ENCODE data around the gene MTHFD2.
"Not testable (repeated sequence)": the region's sequence is repeated elsewhere in the genome, so short reads cannot be mapped to it uniquely, and the experiment has no call there.

MTHFD2 gene

DNA sequence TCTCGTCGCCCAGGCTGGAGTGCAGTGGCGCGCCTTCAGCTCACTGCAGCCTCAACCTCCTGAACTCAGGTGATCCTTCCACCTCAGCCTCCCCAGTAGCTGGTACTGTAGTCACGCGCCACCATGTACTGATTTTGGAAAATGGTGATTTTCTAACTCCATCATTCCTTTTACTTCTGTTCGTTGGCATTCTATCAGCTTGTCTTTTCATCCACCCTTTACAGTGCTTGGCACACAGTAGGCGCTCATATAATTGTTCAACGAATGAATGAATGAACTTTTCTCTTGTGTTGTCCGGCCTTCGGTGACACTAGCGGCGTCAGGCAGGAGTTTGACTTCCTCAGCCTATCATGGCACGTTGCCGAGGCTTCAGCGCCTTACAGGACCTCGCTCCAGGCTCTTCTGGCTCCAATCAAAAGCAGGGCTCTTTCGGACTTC lies 373 bp upstream of the MTHFD2 start:
- DNase-seq, result no peak

DNA sequence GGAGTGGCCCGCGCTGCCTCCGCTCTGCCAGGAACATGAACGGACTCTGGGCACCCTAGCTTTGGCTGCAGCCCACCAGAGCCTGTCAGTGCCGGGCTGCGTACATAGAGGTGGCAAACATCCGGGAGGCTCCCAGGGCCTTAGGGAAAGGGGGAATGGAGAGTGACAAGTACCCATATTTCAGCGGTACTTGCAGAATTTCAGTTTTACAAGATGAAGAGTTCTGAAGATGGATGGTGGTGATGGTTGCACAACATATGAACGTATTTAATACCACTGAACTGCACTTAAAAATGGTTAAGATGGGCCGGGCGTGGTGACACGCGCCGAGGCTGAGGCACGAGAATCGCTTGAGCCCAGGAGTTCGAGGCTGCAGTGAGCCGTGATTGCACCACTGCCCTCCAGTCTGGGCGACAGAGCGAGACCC lies 873 bp downstream of the MTHFD2 start:
- DNase-seq, result no peak

DNA sequence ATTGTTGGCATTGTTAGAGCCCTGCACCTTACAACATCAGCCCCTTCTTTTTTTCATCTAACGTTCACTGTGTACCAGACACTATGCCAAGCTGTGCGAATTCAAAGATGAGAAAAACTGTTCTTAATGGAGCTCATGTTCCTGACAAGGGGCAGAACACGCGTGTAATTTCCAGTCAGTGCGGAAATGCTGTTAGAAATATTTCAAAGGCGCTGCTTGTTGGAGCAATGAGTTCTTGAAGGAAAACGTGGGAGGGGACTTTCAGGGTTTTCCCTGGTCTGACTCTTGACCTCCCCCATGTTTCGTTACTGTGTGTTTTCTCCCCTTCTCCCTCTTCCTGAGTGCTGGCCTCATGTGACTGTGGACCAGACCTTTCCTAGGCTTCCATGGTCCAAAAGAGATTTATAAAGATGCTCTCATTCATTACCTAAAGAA lies 1.5 kb downstream of the MTHFD2 start:
- no peak for DNase-seq

- DNase-seq, result no peak
These were observed 2.8 kb downstream of the MTHFD2 start for GRCh38 chr2:74201196-74201595.

GRCh38 chr2:74201596-74201995 lies 3.2 kb downstream of the MTHFD2 start:
- no peak for DNase-seq

GRCh38 chr2:74204436-74204835 lies 6.0 kb downstream of the MTHFD2 start:
- DNase-seq, result no peak

- no peak for DNase-seq
These were observed 6.7 kb downstream of the MTHFD2 start for GRCh38 chr2:74205113-74205512.

- no peak for DNase-seq
These were observed 7.2 kb downstream of the MTHFD2 start for GRCh38 chr2:74205596-74205995.

- no peak for DNase-seq
These were observed 7.8 kb downstream of the MTHFD2 start for GRCh38 chr2:74206180-74206688.

GRCh38 chr2:74212702-74213410 lies 14.4 kb downstream of the MTHFD2 start:
- no peak for DNase-seq

GRCh38 chr2:74215771-74216170 lies 17.4 kb downstream of the MTHFD2 start:
- not testable (repeated sequence) for DNase-seq

- no peak for DNase-seq
These were observed 18.2 kb downstream of the MTHFD2 start for GRCh38 chr2:74216642-74217041.

DNA sequence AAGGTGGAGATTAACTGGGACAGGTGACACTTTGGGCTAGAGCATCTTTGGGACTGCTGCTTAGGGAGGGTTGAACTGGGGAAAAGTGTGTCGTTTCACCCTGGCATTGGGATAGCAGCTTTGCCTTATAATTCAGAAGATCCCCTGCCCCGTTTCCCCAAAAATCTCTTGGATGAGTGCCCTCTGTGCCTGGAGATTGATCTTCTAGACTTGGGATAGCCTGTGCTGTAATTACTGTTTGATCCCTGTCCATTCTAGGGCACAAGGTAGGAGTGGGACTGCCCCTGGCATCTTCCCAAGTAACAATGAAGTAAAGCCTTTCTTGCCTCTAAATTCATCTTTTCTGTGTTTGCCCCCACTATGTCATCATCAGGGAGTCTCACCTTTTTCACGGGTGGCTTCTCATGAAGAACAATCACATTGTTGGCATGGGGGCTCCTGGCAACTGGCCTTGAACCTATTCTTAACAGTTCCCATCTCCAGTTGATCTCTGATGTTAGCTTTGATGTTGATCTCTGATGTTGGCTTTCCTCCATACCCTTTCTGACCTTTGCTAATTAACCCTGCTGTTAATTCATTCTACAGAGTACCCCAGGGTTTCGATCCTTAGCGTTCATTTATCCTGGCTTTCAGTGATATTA lies 21.6 kb downstream of the MTHFD2 start:
- no peak for DNase-seq

DNA sequence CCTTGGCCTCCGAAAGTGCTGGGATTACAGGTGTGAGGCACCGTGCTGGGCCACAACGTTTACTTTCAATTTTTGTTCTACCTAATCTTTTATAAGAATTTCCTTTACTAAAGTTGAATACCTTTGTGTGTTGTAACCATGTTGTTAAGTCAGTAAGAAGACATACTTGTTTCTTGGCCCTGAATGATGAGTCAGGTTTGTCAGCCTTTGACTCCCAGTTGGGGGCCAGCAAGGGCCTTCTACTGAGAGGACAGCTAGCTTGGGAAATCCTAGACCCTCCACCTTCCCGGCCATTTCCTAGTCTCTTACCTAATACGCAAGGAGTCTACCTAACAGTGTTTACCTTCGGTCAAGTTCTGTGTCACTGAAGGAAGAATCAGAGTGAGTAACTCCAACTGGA lies 22.7 kb downstream of the MTHFD2 start:
- DNase-seq, result no peak

DNA sequence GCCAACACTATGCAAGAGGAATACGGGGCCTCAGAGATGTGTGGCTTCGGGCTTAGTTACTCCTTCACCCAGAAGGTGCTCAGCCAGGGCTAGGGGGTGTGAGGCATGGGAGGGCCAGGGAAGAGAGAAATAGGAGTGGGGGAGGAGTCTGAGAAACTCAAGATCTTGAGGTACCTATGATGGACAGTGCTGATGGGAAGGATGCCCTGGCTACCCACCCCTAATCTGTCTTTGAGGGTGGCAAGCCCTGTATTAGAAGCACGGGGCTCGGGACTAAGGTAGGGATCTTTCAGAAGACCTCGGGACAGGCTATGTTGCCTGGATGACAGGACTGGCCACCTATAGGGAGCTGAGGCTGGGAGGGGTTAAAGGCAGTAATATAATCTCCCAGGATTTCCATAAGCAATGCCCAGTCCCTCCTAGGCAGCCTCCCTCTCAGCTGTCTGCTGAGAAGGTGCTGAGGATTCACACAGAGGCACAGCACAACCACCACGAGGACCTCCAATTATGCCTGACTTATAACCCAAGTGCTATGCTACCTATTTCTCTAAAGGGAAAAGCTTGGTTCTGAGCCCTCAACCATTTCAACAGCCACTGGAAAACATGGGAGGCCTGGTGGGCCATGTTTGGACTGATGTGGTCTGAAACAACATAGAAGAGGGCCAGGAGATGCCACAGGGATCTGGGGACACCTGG lies 23.3 kb downstream of the MTHFD2 start:
- no peak for DNase-seq

DNA sequence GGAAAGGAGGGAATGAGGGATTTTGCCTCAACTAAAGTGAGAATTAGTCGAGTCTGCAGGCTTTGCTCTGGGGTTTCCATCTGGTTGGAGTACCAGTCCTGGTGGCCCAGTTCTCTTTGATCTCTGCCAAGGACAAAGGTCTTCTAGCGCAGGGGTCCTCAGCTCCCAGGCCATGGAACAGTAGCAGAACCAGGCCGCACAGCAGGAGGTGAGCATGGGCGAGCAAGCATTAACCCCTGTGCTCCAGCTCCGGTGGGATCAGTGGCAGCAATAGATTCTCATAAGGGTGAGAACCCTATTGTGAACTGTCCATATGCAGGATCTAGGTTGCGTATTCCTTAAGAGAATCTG lies 23.9 kb downstream of the MTHFD2 start:
- no peak for DNase-seq

- no peak for DNase-seq
These were observed 25.7 kb downstream of the MTHFD2 start for GRCh38 chr2:74223941-74224770.

DNA sequence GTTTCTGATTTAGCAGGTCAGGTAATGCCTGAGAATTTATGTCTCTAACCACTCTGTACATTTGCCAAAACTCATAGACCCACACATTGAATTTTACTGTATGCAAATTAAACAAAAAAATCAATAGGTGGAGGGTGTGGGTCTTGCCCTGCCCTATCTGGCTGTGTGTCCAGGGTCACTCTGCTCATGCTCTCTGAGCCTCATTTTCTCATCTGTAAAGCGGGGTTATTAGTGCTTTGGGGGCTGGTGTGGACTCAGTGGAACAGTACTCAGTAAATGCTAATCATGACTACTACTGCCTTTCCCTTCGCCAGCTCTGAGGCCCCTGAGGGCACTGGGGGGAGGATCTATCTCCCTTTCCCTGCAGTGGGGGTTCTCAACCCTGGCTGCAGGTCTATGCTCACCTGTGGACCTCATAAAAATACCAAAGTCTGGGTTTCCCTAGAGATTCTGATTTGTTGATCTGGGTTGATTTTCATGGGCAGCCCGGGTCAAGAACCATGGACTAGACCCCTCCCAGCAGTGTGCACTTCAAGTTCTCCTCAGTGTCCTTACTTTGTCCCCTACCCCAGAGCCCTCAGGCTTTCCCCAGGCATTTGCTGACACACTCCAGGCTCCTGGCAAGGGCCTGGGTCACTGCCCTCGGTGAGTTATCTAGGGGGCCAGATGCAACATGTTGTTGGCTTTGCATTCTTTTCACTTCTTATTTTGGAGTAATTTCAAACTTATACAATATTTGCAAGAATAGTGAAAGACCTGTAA lies 27.5 kb downstream of the MTHFD2 start:
- no peak for DNase-seq

GRCh38 chr2:74226648-74227213 lies 28.3 kb downstream of the MTHFD2 start:
- no peak for DNase-seq

GRCh38 chr2:74227646-74228045 lies 29.2 kb downstream of the MTHFD2 start:
- DNase-seq, result no peak

DNA sequence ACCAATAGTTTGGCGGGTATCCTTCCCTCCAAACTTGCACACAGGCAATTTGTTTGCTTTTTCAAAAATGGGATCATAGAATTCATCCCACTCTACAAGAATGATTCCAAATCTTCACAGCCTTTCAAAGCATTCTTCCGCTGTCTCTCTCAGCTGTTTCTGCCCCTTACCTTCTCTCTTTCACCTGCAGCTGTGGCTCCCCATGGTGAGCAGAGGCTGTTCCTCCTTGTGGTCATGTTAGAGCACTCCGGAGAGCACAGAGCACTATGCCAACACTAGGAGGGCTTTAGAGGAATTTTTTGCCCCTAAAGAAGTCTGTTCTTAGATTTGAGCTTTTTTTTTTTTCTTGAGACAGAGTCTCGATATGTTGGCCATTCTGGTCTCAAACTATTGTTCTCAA lies 30.4 kb downstream of the MTHFD2 start:
- no peak for DNase-seq

- not testable (repeated sequence) for DNase-seq
These were observed 31.4 kb downstream of the MTHFD2 start for GRCh38 chr2:74229865-74230264.
